Dermis lymphatic vessel endothelial cell (primary cell): ENCODE results near the gene CNTN3. TPM values are rescaled to one million over a fixed set of nuclear protein-coding genes. Genes with fewer than 3 reads are reported as not detected.

Experiments used
- total RNA-seq: library from RNA; depleted of rRNA; stranded (reverse); fragments of >200 nt; gene quantifications from 2 replicates; pipeline ENCODE4 v1.2.1, GENCODE V29; 2014

Gene CNTN3
- total RNA-seq, result 0.22 TPM in 1 of 2 replicates, not detected in the other

GRCh38 chr3:74614107-74614967 is at the start of gene CNTN3:
Gene CNTN3 (minus strand): TSS chr3:74614659. CDS start chr3:74521112, 93,547 bp downstream.

